HCT116 (cell line): Measurements from ENCODE around the gene DLX3.

Experiments used
- CTCF ChIP-seq, 3 experiments: fragments of 200-600 bp in 1 of 3; sonication (generic) in 1 of 3; IDR thresholded peaks in 2 of 3; conservative IDR thresholded peaks in 1 of 3; 2 replicates each; pipeline ENCODE4 v1.5.1; 2012 to 2017; ENCODE audit warnings: low read depth in 2 of 3, low read length in 2 of 3, antibody characterized with exemption in 1 of 3, borderline replicate concordance in 1 of 3, control low read depth in 1 of 3, mild to moderate bottlenecking in 1 of 3, mixed read lengths in 1 of 3, mixed run types in 1 of 3, moderate library complexity in 1 of 3; ENCODE audit not compliant: insufficient read depth in 1 of 3
- JUND ChIP-seq: IDR thresholded peaks from 2 replicates; pipeline ENCODE4 v1.6.1; 2012
- POLR2A ChIP-seq: IDR thresholded peaks from 2 replicates; pipeline ENCODE4 v1.7.0; 2011; ENCODE audit warnings: borderline replicate concordance; ENCODE audit not compliant: insufficient read depth, insufficient read length; ENCODE audit errors: extremely low read depth
- RAD21 ChIP-seq: IDR thresholded peaks from 2 replicates; pipeline ENCODE4 v1.6.1; 2012; ENCODE audit warnings: low read depth, mild to moderate bottlenecking
- REST ChIP-seq: IDR thresholded peaks from 2 replicates; pipeline ENCODE4 v1.6.1; 2012; ENCODE audit warnings: low read depth
- SP1 ChIP-seq: IDR thresholded peaks from 2 replicates; pipeline ENCODE4 v1.6.1; 2012; ENCODE audit warnings: low read depth

- peak; percentile 94 to 99 (median 97) for TF ChIP-seq CTCF (IDR thresholded peaks at IDR 0.05 in 2 of 3, conservative IDR thresholded peaks at IDR 0.05 in 1 of 3; ENCODE audit: borderline replicate concordance in 1 of 3, insufficient read depth in 1 of 3, low read depth in 2 of 3, low read length in 2 of 3)
- no peak for TF ChIP-seq POLR2A
- peak; percentile 100 for TF ChIP-seq RAD21
- TF ChIP-seq REST: no peak
- TF ChIP-seq SP1: no peak
- no peak for TF ChIP-seq JUND
Measured at GRCh38 chr17:49997773-49998703, 3.0 kb upstream of the DLX3 start.
